Nephron progenitor cell (in vitro differentiated cells): ENCODE data around the gene KCNH1.

Experiments
- DNase-seq: peaks from one replicate; pipeline ENCODE4 v3.0.0; 2021
- H3K27ac Mint-ChIP-seq: 2 replicates; pipeline ENCODE4 v1.8.0; 2021; ENCODE audit warnings: mild to moderate bottlenecking, moderate library complexity, mixed read lengths
- H3K27me3 Mint-ChIP-seq: 2 replicates; pipeline ENCODE4 v1.8.0; 2021; ENCODE audit warnings: mild to moderate bottlenecking, low read depth, mixed read lengths; ENCODE audit not compliant: poor library complexity
- H3K36me3 Mint-ChIP-seq: 2 replicates; pipeline ENCODE4 v1.8.0; 2021; ENCODE audit warnings: low read depth, mixed read lengths
- H3K4me1 Mint-ChIP-seq: 2 replicates; pipeline ENCODE4 v1.8.0; 2021; ENCODE audit warnings: mixed read lengths
- H3K4me3 Mint-ChIP-seq: 2 replicates; pipeline ENCODE4 v1.8.0; 2021; ENCODE audit warnings: mild to moderate bottlenecking, moderate library complexity, mixed read lengths
- H3K9me3 Mint-ChIP-seq: 2 replicates; pipeline ENCODE4 v1.8.0; 2021; ENCODE audit warnings: mild to moderate bottlenecking, moderate library complexity, mixed read lengths
- CTCF ChIP-seq: fragments of 200-600 bp; sonication (generic); IDR thresholded peaks from 2 replicates; pipeline ENCODE4 v1.5.0; 2021; ENCODE audit warnings: antibody characterized with exemption

KCNH1 gene

GRCh38 chr1:211118407-211119102 is 15.4 kb downstream of the KCNH1 start:
- no peak for DNase-seq
- H3K4me3 Mint-ChIP-seq, result no peak overlapping the region
- TF ChIP-seq CTCF, result no peak
- peaks cover 18% of the 10 kb centered on the region for H3K27me3 Mint-ChIP-seq
- H3K36me3 Mint-ChIP-seq, result no peaks in the 10 kb centered on the region
- H3K4me1 Mint-ChIP-seq, result no peaks in the 10 kb centered on the region
- H3K27ac Mint-ChIP-seq, result no peak overlapping the region
- H3K9me3 Mint-ChIP-seq, result peaks cover 11% of the 10 kb centered on the region

GRCh38 chr1:211114446-211114845 is 19.5 kb downstream of the KCNH1 start:
- H3K4me1 Mint-ChIP-seq, result no peaks in the 10 kb centered on the region
- peaks cover 20% of the 10 kb centered on the region for H3K9me3 Mint-ChIP-seq
- no peak overlapping the region for H3K27ac Mint-ChIP-seq
- H3K36me3 Mint-ChIP-seq, result no peaks in the 10 kb centered on the region
- no peak for DNase-seq
- H3K4me3 Mint-ChIP-seq, result no peak overlapping the region
- H3K27me3 Mint-ChIP-seq, result peaks cover 18% of the 10 kb centered on the region
- TF ChIP-seq CTCF, result no peak

GRCh38 chr1:211113566-211113965 is 20.4 kb downstream of the KCNH1 start:
- no peak for DNase-seq
- Mint-ChIP-seq H3K36me3 (no peaks in the 10 kb centered on the region), H3K4me1 (no peaks in the 10 kb centered on the region), H3K4me3 (no peak overlapping the region), H3K27me3 (peaks cover 15% of the 10 kb centered on the region), H3K9me3 (peaks cover 23% of the 10 kb centered on the region), H3K27ac (no peak overlapping the region)
- no peak for TF ChIP-seq CTCF

- H3K4me3 Mint-ChIP-seq, result no peak overlapping the region
- H3K27ac Mint-ChIP-seq, result no peak overlapping the region
- H3K4me1 Mint-ChIP-seq, result no peaks in the 10 kb centered on the region
- TF ChIP-seq CTCF, result no peak
- H3K27me3 Mint-ChIP-seq, result peaks cover 16% of the 10 kb centered on the region
- H3K36me3 Mint-ChIP-seq, result no peaks in the 10 kb centered on the region
- H3K9me3 Mint-ChIP-seq, result peaks cover 23% of the 10 kb centered on the region
- no peak for DNase-seq
These were observed 22.6 kb downstream of the KCNH1 start for GRCh38 chr1:211111351-211111750.

- Mint-ChIP-seq H3K27ac (no peak overlapping the region), H3K9me3 (no peaks in the 10 kb centered on the region), H3K4me1 (peaks cover 16% of the 10 kb centered on the region), H3K27me3 (peaks cover 11% of the 10 kb centered on the region), H3K4me3 (no peak overlapping the region), H3K36me3 (no peaks in the 10 kb centered on the region)
- TF ChIP-seq CTCF, result no peak
- DNase-seq, result no peak
These were observed 32.5 kb downstream of the KCNH1 start for GRCh38 chr1:211101481-211101880.

GRCh38 chr1:211099393-211099792 is 34.6 kb downstream of the KCNH1 start:
- TF ChIP-seq CTCF, result no peak
- H3K9me3 Mint-ChIP-seq, result no peaks in the 10 kb centered on the region
- H3K27ac Mint-ChIP-seq, result peak overlapping the region; percentile 52
- H3K4me1 Mint-ChIP-seq, result peaks cover 16% of the 10 kb centered on the region
- H3K36me3 Mint-ChIP-seq, result no peaks in the 10 kb centered on the region
- no peak for DNase-seq
- H3K4me3 Mint-ChIP-seq, result peak overlapping the region; percentile 18
- peaks cover 15% of the 10 kb centered on the region for H3K27me3 Mint-ChIP-seq
